Measurements from ENCODE around the gene GIT2.
"Not testable (repeated sequence)": the region's sequence is repeated elsewhere in the genome, so short reads cannot be mapped to it uniquely, and the experiment has no call there.

The GIT2 gene, protein sequence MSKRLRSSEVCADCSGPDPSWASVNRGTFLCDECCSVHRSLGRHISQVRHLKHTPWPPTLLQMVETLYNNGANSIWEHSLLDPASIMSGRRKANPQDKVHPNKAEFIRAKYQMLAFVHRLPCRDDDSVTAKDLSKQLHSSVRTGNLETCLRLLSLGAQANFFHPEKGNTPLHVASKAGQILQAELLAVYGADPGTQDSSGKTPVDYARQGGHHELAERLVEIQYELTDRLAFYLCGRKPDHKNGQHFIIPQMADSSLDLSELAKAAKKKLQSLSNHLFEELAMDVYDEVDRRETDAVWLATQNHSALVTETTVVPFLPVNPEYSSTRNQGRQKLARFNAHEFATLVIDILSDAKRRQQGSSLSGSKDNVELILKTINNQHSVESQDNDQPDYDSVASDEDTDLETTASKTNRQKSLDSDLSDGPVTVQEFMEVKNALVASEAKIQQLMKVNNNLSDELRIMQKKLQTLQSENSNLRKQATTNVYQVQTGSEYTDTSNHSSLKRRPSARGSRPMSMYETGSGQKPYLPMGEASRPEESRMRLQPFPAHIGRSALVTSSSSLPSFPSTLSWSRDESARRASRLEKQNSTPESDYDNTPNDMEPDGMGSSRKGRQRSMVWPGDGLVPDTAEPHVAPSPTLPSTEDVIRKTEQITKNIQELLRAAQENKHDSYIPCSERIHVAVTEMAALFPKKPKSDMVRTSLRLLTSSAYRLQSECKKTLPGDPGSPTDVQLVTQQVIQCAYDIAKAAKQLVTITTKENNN

DNA sequence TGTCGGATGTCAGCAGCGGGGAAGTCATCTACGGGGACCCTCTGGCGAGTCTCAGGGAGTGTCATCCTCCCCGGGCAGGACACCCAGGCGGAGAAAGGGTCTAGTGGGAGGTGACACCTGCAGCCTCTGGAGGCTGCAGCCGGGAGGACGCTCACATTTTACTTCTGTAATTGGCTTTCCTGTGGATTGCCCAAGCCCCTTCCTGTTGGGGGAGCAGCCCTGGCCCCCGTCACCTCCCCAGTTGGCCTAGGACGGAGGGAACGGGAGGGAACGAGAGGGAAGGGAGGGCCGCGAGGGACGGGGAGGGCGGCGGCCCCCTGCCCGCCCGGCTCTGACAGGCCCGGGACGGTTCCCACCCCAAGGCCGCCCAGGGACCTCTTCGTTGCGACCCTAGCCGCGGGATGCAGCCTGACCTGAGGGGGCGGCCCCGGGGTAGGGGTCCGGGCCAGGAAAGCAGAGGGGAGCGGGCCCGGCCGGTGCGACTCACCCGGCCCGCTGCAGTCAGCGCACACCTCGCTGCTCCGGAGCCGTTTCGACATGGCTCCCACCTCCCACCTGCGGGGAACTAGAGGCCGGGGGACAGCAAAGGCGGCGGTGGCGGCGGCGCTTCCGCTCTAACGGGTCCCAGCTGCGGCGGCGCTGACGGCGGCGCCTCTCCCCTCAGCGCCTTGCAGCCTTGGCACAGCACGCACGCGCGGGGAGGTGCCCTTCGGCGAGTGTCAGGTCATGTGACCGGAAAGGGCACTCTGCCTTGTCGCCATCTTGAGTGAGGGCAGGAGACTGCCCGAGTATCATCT is at the start of gene GIT2:
TSS of gene GIT2 (minus strand) at position 683 of the 797 bp plus-strand sequence. CDS start at position 539, 144 bp downstream.
- peak; percentile 89 for DNase-seq

DNA sequence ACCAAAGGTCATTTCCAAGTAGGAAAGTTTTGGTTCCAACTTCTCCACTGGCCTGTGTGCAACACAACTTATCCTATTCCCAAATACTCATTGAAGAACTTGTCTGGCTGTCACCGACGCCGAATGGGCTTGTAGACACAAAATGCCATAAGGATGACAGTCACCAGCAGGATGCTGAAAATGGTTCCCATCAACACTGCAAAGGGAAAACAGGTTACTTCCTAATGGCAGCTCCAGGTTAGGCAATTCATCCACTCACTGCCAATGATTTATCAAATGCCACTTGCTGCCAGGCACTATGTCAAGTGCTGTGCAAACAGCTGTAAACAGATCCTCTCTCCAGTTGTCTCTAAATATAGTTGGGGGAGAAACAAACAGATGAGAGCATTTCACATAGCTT is 46.1 kb upstream of the GIT2 start:
- DNase-seq: no peak

DNA sequence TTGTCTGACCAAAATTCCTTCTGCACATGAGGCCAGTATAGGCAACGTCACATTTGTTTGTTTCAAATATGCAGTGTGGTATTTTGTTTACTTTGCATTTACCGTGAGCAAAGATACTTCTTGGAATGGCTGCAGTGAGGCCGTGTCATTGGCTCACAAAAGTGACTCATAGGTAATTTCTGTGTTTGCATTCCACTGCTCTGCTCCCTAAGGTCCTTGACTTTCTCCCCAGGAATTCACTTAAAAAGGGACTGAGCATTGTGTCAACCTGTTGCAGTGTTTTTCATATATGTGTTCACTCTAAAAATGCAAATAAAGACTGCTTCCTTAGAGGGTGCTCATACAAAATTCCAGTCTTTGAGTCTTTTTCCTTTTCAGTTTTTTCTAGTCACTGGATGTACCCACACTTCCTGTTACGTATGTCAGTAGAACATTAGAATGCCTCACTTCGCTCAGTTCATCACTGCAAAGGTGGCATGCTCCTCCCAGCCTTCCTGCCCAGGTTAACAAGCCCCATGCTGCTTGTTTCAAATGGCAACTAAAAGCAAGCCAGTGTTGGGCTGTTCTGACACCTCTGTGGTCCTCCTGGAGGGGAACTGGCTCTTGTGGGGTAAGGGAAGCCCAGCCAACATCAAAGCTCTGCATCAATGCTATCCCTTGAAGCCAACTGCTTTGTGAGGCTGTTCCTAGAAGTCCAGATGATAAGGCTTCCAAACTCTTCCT is 43.1 kb upstream of the GIT2 start:
- peak; percentile 95 for DNase-seq

- DNase-seq: no peak
These were observed 42.5 kb upstream of the GIT2 start for GRCh38 chr12:110038741-110039084.

GRCh38 chr12:110037315-110037714 is 41.1 kb upstream of the GIT2 start:
- no peak for DNase-seq

GRCh38 chr12:110035534-110036104 is 39.5 kb upstream of the GIT2 start:
- DNase-seq: no peak

DNA sequence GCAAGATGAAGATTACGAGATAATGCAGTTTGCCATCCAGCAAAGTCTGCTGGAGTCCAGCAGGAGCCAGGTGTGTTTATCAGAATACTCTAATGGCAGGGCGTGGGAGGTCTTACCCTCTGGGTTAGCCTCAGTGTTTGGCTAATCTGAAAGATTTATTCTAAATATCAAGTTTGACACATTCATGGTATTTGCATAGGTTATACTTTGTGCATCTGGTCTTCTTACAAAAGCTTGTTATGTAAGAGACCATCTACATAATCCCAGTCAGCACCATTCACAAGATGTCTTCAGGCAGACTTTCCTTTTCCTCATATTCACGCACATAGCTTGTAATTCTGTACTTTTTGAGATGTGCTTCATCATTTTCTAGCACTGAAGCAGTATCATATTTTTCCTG is 37.7 kb upstream of the GIT2 start:
- no peak for DNase-seq

GRCh38 chr12:110029290-110029815 is 33.2 kb upstream of the GIT2 start:
- DNase-seq: no peak

DNA sequence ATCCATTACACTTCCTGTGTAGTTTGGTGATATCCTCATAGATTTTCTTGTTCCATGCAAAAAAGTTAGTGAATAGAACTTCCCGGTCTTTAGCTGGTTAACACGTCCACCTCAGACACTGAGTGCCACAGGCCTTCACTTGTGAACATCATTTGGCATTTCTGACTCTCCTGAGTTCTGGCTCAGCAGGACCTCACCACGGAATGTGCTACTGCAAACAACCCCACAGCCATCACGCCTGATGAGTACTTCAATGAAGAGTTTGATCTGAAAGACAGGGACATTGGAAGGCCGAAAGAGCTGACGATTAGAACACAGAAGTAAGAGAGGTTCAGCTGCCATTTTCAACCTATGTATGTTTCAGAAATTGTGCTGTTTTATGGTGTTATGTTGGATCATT is 32.2 kb upstream of the GIT2 start:
- DNase-seq: no peak

DNA sequence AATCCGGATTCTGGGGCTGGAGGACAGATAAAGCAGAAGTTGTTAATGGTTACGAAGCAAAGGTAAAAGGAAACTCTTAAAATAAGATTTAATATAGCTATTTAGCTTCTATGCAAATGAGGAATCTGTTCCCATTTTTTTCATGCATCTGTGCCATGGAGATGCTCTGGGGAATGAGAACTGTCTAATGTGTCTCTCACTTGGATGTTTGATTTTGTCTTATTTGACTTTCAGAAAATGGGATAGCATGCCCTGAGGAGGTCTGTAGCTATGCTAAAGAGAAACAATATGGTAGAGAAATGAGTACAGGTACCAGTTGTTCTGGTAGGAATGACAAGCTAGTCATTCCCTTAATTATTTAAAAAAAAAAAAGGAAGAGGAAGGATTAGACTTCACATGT is 27.9 kb upstream of the GIT2 start:
- DNase-seq: no peak

DNA sequence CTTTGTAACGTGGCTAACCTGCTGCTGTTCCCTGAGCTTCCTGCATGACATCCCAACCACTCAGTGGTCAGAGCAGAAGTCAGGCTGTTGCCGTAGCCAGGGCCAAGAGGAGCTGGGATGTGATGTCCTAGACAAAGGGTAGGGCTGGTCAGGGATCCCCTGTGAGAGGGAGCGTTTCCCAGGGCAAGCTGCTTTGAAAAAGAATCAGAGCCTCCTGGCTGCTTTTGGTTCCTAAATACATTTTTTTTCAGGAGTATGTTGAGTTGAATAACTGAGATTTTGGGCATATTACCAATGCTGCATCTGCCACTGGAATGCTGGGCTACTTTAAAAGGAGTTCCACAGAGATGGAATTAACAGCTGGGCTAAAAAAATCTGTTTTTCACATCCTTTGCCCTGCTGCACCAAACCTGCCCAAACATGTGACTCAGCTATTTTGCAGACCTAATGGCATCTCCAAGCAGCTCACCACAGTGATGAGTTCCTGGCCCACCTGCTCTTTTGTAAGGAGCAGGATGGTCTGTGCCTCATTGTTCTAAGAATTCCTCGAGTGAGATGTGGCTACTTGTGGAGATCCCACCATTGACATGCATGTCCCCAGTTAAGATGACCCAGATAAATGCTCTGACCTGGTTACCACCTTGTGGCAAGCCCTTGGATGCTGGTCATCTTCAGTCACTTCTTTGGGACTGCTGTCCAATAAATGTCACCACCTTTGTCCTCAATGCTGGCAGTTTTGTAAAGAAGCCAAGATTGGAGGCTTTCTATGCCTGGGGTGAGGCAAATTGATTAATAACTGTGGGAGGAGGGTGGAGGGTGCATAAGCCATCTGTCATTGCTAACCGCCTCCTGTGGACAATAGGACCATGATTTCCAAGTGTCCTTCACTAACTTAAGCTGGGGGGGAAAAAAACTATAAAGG is 27.2 kb upstream of the GIT2 start:
- DNase-seq: peak; percentile 57

- DNase-seq: no peak
These were observed 24.8 kb upstream of the GIT2 start for GRCh38 chr12:110020956-110021355.

GRCh38 chr12:110015132-110015531 is 19.0 kb upstream of the GIT2 start:
- no peak for DNase-seq

GRCh38 chr12:110012659-110013058 is 16.5 kb upstream of the GIT2 start:
- no peak for DNase-seq

DNA sequence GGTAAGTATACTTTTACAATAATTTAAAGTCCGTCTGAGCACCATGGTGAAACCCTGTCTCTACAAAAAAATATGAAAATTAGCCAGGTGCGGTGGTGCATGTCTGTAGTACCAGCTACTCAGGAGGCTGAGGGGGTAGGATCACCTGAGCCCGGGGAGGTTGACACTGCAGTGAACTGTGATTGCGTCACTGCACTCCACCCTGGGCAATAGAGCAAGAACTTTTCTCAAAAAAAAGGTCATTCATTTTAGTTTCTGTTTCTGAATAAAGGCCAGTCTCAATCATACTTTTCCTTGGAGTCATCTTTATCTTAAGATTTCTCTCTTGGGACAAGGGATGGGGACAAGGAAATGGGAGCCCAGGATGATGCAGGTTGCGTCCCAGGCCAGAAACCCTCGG is 16.0 kb upstream of the GIT2 start:
- no peak for DNase-seq

GRCh38 chr12:110010853-110011723 is 14.9 kb upstream of the GIT2 start:
- DNase-seq: no peak

GRCh38 chr12:110008681-110009398 is 12.7 kb upstream of the GIT2 start:
- DNase-seq: not testable (repeated sequence)

DNA sequence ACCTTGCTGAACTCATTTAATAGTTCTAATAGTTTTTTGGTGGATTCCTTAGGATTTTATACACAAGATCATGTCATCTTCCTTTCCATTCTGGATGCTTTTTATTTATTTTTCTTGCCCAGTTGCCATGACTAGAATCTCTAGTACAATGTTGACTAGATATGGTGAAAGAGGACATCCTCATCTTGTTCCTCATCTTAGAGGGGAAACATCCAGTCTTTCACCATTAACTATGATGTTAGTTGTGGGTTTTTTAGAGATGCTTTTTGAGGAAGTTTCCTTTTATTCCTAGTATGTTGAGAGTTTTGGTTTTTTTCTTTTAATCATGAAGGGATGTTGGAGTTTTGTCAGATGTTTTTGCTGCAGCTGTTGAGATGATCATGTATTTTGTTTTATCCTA is 11.7 kb upstream of the GIT2 start:
- no peak for DNase-seq

DNA sequence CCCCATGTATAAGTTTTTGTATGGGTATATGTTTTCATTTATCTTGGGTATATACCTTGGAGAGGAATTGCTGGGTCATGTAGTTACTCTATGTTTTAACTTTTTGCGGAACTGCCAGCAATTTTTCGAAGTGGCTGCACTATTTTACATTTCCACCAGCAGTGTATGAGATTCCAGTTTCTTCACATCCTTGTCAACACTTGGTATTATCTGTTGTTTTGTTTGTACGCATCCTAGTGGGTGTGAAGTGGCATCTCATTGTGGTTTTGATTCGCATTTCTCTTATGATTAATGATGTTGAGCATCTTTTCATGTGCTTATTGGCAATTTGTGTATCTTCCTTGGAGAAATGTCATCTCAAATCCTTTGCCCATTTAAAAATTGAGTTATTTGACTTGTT is 9.9 kb upstream of the GIT2 start:
- DNase-seq: no peak
